A172 (cell line): ENCODE data around the gene PEAK1. TPM values are rescaled to one million over a fixed set of nuclear protein-coding genes. Genes with fewer than 3 reads are reported as not detected.

Source experiments
- DNase-seq: peaks from one replicate; pipeline ENCODE4 v3.0.0-alpha.2; 2015; ENCODE audit warnings: low spot score
- total RNA-seq: library from RNA; depleted of rRNA; stranded (reverse); fragments of >200 nt; shearing (Covaris generic); gene quantifications from 2 replicates; pipeline ENCODE4 v1.2.3, GENCODE V29; 2014

Gene PEAK1
- total RNA-seq, 1 experiment from 2014 or later, result 8.2 TPM

DNA sequence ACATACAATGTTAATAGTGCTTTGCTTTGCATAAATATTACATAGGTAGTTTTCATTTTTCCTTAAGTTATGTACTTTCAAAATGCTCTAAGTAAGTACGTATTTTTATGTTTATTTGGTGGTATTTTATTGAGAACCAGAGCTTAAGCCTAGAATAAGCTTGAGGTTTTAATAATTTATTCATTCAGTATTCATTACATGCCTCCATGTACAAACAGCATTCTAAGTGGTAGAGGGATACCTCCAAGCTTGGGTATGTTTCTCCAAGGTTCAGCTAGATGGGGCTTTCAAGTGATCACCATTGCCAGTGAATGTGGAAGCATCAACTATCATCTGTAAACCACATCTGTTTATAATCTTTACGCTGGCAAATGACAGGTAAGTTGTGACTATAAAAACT lies 52.3 kb downstream of the PEAK1 start:
- DNase-seq, result no peak

DNA sequence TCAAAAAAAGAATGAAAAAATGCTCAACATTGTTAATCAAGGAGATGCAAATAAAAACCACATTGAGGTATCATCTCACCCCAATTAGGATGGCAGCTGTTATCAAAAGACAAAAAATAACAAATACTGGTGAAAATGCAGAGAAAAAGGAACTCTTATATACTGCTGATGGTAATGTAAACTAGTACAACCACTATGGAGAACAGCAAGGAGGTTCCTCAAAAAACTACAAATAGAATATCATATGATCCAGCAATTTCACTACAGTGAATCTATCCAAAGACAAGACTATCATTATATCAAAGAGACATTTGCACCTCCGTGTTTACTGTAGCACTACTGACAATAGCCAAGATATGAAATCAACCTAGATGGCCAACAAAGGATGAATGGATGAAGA lies 58.4 kb downstream of the PEAK1 start:
- no peak for DNase-seq

DNA sequence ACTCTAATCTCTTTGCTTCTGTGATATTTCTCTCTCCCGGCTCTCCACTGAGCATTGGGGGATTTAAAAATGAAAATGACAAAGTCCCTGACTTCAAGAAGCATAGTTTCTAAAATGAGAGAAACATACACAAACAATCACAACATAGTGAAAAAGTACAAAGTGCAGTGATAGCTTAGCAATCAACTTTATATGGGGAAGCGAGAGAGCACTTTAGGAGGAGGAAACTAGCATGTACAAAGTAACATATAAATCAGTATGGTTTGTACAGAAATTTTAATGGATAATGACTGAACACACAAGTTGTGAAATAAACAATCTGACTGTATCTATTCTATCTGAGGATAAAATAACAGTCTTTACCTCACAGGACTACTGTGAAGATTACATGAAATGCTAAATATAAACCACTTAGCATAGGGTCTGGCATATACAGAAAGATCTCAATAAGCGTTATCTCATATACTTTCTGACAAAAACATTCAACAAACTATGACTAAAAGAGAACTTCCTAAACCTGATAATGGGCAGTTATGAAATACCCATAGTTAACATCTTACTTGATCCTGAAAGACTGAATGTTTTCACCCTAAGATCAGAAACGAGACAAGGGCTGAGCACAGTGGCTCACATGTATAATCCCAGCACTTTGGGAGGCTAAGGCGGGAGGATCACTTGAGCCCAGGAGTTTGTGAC lies 61.2 kb downstream of the PEAK1 start:
- no peak for DNase-seq

DNA sequence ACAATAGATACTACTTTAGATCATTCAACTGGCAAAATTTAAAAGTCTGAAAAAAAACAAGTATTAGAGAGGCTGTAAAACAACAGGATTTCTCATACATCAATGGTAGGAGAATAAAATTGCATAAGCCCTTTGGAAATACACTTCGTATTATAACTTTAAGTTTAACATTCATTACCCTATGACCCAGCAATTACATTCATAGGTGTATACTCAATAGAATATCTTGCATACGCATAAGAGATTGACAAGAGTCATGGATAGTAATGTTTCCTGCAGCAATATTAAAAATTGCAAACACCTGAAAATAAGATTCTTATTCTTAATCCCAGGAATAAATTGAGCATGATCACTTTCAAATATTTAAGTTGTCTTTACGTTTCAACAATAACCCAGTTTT lies 63.6 kb downstream of the PEAK1 start:
- no peak for DNase-seq

DNA sequence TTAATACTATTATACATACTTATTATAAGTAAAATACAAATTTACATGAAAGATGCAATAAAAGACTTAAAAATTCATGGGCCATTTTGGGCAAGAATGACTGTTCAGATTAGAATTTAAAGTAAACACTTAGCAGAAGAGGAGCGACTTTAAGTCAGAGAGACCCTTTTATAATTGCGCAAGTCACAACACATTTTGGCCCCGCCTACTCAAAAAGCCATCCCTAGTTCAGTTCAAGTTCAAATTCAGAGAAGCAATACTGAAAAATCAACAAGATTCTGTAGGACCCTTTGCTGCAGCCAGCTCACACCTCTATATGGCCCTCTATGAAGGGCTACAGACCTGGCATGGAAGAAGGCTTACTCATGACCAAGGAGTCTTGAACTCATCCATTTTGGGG lies 64.6 kb downstream of the PEAK1 start:
- no peak for DNase-seq

DNA sequence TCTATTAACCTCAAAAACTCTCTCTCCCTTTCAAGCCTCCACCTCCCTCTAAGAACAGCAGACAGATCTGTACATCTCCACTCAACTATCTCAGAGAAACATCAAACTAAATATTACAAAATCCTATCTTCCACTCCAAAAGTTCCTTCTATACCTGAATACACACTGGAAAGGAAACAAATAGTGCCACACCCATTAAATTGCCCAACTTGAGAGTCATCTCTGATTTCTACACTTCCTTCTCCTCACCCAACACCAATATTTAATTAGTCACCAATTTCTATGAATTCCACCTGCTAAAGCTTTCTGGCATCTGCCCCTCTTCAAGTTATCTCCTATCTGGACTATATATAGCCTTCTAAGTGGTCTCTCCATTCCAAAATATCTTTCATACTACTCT lies 65.8 kb downstream of the PEAK1 start:
- no peak for DNase-seq

DNA sequence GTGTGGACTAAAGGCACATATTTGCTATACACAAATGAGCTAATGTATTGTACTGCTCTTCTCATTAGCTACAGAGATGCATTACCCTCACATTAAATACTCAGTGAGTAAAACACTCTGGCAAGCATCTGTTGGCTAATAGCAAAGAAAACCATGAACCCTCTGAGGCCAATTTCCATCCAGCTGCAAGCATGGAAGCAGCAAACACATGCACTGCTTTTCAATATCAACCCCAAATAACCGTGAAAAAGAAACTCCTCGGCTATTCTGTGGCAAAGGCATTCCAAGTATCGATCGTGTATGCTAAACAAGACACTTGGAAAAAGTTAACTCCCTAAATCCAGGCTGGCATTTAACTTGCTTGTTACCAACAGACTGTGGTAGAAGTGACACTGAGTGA lies 67.0 kb downstream of the PEAK1 start:
- no peak for DNase-seq

DNA sequence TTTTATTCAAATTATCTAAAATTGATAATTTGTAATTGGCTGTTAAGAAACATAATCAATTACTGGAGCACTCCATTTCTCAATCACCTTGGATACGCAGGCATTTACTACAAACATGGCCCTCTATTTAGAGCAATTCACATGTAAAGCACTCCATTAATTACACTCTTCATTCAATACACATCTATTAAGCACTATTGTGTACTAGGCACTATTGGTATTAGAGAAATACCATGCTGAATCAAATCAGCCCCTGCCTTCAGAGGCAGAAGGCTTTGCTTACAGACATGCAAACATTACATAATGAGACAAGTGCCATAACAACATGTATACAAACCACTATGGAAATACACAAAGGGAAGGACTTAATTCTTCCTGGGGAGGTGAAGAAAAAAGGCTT lies 69.1 kb downstream of the PEAK1 start:
- DNase-seq, result no peak

DNA sequence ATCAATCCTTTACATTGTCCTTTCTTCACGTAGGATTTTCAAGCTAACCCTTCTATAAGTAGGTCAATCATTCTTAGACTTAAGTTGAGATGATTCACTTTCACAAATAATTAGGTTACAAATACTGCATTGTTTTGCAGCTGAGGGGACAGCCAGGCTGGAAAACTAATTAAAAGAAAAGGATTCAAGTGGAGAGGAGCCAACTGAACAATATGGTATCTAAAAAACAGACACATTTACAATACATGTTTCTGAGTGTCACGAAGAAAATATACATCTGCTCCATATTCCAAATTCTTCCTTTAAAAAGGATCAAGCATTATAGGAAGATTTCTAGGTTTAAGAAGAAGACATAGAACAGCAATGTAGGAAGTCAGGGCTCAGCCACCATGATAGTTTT lies 70.2 kb downstream of the PEAK1 start:
- DNase-seq, result no peak

DNA sequence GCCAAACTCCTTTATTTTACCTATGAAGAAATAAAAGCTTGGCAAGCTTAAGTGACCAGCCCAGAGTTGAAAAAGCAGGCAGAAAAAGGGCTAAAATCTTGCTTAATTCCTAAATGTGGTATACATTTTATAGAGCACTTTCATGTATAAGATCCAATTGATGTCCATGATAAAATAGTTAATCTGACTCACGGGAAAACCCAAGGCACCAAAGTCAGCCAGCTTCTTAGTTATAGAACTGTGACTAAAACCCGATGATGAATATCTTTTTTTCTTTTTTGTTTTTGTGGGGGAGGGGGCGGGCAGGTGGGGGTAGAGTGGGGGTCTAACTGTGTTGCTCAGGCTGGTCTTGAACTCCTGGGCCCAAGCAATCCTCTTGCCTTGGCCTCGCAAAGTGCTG lies 71.4 kb downstream of the PEAK1 start:
- no peak for DNase-seq

DNA sequence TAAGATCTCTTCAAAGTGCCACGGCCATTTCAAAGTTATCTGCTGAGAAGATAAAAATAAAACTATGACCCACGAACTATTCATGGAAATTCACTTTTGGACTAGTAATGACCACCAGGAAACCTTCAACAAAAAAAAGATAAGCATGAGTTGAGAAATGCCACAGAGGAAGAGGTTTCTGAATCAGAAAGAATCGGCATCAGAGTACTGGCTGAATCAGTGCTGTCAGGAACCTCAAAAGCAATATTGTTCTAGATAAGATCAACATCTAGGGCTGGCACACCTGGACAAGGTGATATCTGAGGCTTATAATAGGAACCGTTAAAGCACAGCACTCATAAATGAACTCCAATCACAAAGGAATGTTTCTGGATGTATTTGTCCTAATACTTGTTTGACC lies 72.7 kb downstream of the PEAK1 start:
- no peak for DNase-seq

DNA sequence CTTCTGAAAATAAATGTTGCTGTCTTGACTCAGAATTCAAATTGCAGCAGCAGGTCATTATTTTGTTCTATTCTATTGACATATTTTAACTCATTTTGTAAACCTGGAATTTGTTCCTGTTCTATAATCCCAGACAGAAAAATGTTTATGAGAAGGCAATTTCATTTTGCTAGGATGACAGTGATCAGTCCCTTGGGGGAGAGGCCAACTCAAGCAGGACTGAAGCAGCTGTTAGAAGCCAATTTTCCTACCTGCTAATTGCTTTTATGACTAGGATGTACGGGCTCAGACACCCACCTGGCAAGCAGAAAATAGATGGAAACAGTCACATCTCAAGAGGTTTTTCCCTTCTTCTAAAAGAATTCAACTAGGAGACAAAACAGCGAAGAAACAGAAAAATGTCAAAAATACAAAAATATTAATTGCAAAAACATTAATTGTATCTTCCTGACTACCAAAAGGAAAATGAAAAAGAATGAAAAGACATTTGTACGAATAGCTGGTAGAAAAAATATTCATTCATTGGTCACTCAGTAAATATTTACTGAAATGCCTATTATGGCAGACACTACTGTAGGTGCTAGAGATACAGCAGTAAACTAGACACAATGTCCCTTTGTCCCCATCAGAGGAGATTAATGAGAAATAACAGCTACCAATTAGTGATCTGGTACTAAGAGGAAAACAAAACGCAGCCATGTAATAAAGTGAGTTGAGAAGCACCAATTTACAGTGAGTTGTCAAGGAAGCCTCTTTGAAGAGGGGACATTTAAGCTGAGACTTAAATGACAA lies 73.5 kb downstream of the PEAK1 start:
- DNase-seq, result no peak

DNA sequence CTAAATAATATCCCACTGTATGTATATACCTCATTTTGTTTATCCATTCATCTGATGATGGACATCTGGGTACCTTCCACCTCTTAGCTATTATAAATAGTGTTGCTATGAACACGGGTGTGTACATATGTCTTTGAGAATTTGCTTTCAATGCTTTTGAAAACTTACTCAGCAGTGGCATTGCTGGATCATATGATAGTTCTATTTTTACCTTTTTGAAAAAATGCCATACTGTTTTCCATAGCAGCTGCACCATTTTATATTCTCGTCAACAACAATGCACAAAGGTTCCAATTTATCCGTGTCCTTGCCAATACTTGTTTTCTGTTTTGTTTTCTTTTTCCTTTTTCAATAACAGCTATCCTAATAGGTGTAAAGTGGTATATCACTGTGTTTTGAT lies 77.1 kb downstream of the PEAK1 start:
- no peak for DNase-seq

DNA sequence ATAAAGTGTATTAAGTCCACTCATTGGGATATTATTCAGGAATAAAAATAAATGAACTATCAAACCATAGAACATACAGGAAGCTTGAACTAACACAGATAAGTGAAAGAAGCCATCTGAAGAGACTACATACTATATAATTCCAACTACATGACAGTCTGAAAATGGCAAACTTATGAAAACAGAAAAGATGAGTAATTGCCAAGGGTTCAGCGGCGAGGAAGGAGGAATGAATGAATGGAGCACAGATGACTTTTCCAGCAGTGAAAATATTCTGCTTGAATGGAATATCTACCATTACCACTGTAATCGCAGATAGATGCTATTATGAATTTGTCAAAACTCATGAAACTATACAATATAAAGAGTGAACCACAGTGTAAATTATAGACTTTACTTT lies 79.7 kb downstream of the PEAK1 start:
- no peak for DNase-seq

DNA sequence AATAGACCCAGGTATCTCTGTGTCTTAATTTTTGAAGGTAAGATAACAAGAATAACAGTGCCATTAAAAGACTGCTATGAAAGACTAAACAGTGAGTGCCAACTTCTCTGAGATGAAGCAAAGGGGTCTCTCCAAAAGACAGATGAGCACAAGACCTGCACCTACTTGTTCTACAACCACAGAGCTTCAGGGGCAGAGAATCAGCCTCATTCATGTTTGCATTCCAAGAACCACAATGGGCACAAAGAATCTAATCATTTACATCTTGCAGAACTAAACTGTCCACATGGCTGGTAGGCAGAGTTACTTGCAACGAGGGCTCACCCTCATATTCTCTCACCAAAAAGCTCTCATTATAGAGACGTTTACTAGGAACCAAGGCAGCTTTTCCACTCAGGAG lies 83.9 kb downstream of the PEAK1 start:
- no peak for DNase-seq

DNA sequence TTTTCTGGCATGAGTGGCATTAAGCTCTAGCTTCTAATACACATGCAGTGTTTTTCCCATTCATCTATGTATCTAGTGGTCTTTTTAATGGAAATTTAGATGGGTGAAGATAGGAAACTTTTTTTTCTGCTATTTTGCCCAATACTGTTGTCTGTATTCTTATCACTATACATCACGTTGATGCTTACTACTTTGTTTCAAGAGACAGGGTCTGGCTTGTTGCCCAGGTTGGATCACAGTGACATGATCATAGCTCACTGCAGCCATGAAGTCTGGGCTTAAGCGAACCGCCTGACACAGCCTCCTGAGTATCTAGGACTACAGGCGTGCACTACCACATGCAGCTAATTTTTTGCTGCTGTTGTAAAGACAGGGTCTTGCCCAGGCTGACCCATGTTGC lies 84.6 kb downstream of the PEAK1 start:
- no peak for DNase-seq

DNA sequence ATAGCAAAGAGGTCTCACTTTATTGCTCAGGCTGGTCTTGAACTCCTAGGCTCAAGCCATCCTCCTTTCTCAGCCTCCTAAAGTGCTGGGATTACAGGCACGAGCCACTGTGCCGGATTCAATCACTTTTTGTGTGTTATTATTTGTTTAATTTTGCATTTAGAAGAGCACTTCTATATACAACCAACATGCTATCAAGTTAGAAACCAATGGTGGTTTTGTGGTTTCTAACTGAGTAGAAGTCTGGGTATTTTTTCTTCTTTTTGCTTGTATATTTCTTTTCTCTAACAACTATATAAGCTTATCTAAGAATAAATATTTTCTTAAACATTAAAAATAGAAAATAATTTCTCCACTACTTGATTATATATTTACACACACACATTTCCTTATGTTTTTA lies 86.7 kb downstream of the PEAK1 start:
- no peak for DNase-seq

DNA sequence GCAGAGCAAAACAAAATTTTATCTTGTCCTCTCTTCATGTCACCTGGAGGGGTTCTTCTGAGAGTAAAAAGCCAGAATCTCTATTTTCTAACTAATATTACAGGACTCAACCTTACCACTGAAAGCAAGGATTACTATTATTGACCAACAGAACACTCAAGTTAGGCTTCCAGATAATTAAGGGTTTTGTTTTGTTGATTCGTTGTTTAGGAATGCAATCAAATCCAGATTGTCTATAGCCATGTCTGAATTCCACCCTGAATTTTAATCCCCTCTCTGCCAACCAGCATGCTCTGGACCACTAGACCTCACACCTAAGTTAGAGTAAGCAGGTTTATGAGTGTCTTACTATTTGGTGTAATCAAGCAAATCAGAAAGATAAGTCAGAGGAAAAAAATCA lies 90.7 kb downstream of the PEAK1 start:
- DNase-seq, result no peak

DNA sequence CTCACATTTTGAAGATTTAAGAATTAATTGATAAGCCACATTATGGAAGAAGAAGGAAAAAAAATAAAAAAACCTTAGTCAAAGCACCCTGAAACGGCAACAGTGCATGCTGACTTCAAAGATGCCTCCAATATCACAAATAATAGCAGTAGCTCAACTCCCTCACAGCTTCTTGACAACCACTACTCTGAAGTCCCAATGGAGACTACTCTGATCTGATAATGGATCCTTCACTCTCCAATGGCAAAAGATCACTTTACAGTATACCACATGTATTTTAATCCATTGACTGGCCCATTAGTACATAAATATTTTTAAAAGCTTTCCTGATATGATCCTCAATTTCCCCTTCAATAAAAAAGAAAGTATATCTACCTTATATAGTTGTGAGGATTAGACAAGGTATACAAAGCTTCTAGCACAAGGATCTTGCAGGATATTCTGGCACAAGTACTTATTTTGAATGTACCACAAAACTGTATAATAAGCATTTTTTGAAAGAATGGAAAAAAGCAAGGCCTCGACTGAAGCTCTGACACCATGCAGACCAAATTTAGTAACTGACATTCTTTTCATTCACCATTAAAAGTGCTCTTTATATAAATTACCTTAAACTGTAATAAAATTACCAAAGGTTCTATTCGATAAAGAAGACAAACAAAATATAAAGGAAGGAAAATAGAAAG lies 91.9 kb downstream of the PEAK1 start:
- no peak for DNase-seq

DNA sequence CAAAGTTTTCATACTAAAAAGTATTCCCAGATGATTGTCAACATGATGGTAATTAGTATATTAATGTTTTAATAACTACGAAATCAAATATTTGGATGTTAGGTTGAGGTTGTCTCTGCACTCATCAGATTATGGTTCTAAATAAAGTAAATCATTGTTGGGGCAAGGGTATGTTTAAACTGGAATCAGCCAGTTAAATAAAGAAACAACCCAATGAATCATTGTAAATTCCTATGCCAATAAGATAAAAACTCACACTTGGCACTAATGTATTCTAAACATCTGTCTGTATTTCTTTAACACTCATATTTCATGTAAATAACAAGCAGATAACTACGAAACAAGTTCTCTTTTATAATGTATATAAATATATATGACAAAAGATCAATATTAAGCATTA lies 92.7 kb downstream of the PEAK1 start:
- DNase-seq, result no peak

DNA sequence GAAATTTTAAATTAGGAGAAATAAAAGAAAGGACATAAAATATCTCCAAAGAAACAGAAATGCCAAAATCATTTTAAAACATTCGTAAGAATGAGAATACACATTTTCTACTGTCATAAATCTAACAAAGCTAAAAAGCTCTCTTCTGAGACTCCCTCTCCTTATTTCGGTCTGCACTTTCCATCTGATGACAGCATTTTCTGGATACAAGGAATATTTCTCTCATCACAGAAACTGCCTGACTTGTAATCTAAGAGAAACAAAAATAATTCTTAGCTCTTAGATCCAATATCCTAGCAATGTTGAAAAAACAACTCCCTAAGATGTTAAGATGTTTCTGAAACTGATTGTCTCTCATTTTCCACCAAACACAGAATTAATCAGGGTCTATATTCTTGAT lies 93.5 kb downstream of the PEAK1 start:
- no peak for DNase-seq

DNA sequence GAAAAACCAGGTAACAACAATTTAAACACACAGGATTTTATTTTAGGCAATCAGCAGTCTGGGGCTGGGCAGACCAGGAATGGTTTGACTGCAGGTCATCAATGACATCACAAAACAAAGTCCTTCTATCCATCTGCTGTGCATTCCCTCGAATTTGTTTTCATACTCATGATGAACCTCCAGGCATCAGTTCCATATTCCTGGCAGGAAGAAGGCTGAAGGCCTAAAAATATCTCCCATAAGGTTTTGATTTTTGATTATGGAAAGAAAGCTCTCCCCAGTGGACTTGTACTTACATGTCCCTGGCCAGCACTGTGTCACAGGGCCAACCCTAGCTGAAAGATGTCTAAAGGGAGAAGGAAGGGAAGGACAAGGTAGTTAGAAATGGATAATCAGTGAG lies 107.4 kb downstream of the PEAK1 start:
- no peak for DNase-seq
